RWPE2 (cell line): Measurements from ENCODE around the gene ZNF566.

Experiments used
- ATAC-seq: fragments of 200-7000 bp; cut with Tn5 transposase; 3 replicates; pipeline ENCODE4 v1.9.1; 2021; ENCODE audit warnings: low read depth
- DNase-seq: peaks from one replicate; pipeline ENCODE4 v3.0.0-alpha.2; 2020; ENCODE audit warnings: low spot score
- H3K27ac ChIP-seq: fragments of 450-650 bp; 2 replicates; pipeline ENCODE4 v1.5.1; 2017; ENCODE audit warnings: mild to moderate bottlenecking; ENCODE audit not compliant: poor library complexity, severe bottlenecking
- H3K27me3 ChIP-seq: fragments of 250-450 bp; sonication (Bioruptor Pico); 2 replicates; pipeline ENCODE4 v1.5.1; 2021; ENCODE audit warnings: mild to moderate bottlenecking, moderate library complexity; ENCODE audit not compliant: insufficient read depth, poor library complexity, severe bottlenecking
- H3K36me3 ChIP-seq: fragments of 250-450 bp; sonication (Bioruptor Pico); 2 replicates; pipeline ENCODE4 v1.5.1; 2020; ENCODE audit warnings: low read depth, mild to moderate bottlenecking, moderate library complexity
- H3K4me1 ChIP-seq: fragments of 250-450 bp; sonication (Bioruptor Pico); 2 replicates; pipeline ENCODE4 v1.5.1; 2021; ENCODE audit warnings: mild to moderate bottlenecking, moderate library complexity; ENCODE audit not compliant: insufficient read depth, poor library complexity, severe bottlenecking
- H3K4me3 ChIP-seq: fragments of 250-450 bp; sonication (Bioruptor Pico); 2 replicates; pipeline ENCODE4 v1.5.1; 2021; ENCODE audit warnings: mild to moderate bottlenecking, moderate library complexity; ENCODE audit not compliant: severe bottlenecking
- H3K9me3 ChIP-seq: fragments of 250-450 bp; sonication (Bioruptor Pico); 2 replicates; pipeline ENCODE4 v1.5.1; 2021; ENCODE audit warnings: mild to moderate bottlenecking, moderate library complexity; ENCODE audit not compliant: severe bottlenecking
- CTCF ChIP-seq: fragments of 450-650 bp; IDR thresholded peaks from one replicate; pipeline ENCODE4 v1.5.1; 2017; ENCODE audit warnings: mild to moderate bottlenecking, moderate library complexity; ENCODE audit not compliant: poor library complexity, severe bottlenecking

The ZNF566 gene

DNA sequence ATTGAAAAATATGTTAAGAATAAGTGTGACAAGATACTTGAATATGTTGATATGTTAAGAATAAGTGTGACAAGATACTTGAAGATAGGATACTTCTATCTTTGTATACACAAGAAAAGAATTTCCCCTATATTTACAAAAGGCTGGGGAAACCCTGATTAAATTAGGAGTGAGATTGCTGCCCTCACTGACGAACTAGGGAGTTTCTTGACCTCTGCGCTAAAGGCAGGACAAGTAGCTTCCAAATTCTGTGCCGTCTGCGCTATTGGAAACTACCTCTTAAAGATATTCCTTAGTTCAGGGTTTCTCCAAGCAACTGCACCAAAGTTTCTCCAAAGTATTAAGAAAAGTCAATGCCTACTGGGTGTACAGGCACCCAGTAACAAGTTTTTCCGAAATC is 38.0 kb upstream of the ZNF566 start:
- Histone ChIP-seq H3K36me3 (peaks cover 30% of the 10 kb centered on the region), H3K27ac (peak overlapping the region; percentile 56), H3K4me1 (no peaks in the 10 kb centered on the region), H3K9me3 (no peaks in the 10 kb centered on the region), H3K27me3 (no peaks in the 10 kb centered on the region), H3K4me3 (peak overlapping the region; percentile 43)
- DNase-seq (no peak), ATAC-seq (no peak)
- TF ChIP-seq CTCF: no peak

- Histone ChIP-seq H3K36me3 (peaks cover 36% of the 10 kb centered on the region), H3K9me3 (no peaks in the 10 kb centered on the region), H3K4me1 (no peaks in the 10 kb centered on the region), H3K27ac (no peak overlapping the region), H3K4me3 (no peak overlapping the region), H3K27me3 (no peaks in the 10 kb centered on the region)
- no peak for TF ChIP-seq CTCF
- ATAC-seq (no peak), DNase-seq (no peak)
These were observed 37.2 kb upstream of the ZNF566 start for GRCh38 chr19:36526581-36526980.

GRCh38 chr19:36524617-36525016 is 35.3 kb upstream of the ZNF566 start:
- Histone ChIP-seq H3K27me3 (no peaks in the 10 kb centered on the region), H3K4me1 (no peaks in the 10 kb centered on the region), H3K9me3 (peaks cover 2% of the 10 kb centered on the region), H3K27ac (no peak overlapping the region), H3K4me3 (no peak overlapping the region), H3K36me3 (peaks cover 48% of the 10 kb centered on the region)
- no peak for TF ChIP-seq CTCF
- DNase-seq (no peak), ATAC-seq (no peak)

DNA sequence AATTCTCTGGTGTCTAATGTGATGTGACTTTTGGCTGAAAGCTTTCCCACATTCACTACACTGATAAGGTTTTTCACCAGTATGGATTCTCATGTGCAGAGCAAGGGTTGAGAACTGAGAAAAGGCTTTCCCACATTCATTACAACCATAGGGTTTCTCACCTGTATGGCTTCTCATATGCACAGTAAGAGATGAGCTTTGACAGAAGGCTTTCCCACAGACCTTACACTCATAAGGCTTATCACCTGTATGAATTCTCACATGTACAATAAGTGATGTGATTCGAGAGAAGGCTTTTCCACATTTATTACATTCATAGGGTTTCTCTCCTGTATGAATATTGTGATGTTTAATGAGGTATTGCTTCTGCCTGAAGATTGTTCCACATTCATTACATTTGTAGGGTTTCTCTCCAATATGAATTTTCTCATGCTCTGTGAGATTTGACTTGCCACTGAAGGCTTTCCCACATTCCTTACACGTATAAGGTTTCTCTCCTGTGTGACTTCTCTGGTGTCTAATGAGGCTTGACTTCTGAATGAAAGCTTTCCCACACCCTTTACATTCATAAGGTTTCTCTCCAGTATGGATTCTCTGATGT is 24.8 kb upstream of the ZNF566 start:
- no peak for ATAC-seq
- no peak for DNase-seq
- Histone ChIP-seq H3K9me3 (peaks cover 40% of the 10 kb centered on the region), H3K27me3 (no peaks in the 10 kb centered on the region), H3K4me3 (no peak overlapping the region), H3K4me1 (no peaks in the 10 kb centered on the region), H3K36me3 (peaks cover 57% of the 10 kb centered on the region), H3K27ac (no peak overlapping the region)
- TF ChIP-seq CTCF: no peak

DNA sequence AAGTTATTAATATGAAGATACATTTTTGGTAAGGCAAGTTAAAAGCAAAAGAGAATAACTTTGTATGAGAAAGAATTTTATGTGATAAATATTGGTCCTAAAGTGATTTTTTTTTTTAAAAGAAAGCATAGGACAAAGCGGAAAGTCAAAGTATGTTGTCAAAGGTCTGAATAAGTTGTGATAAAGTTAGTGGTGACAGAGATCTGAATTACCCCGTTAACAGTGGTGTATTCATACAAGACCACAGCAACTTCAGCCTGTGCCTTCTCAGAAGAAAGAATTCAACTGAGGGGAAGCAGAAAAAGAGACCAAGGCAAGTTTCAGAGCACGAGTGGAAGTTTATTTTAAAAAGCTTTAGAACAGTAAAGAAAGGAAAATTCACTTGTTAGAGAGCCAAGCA is 19.0 kb upstream of the ZNF566 start:
- Histone ChIP-seq H3K4me1 (no peaks in the 10 kb centered on the region), H3K9me3 (peaks cover 20% of the 10 kb centered on the region), H3K4me3 (no peak overlapping the region), H3K27ac (no peak overlapping the region), H3K27me3 (no peaks in the 10 kb centered on the region), H3K36me3 (peaks cover 9% of the 10 kb centered on the region; the same call in 1 of the 2 replicates)
- DNase-seq: no peak
- no peak for ATAC-seq
- TF ChIP-seq CTCF: no peak
